Left renal cortex interstitium (tissue), 4 donors: ENCODE measurements around the gene OR2V1. TPM values are rescaled to one million over a fixed set of nuclear protein-coding genes. Genes with fewer than 3 reads are reported as not detected.
A peak's percentile ranks its signal among the peaks of the same experiment; 100 is the strongest.
"Not testable (repeated sequence)": the region's sequence is repeated elsewhere in the genome, so short reads cannot be mapped to it uniquely, and the experiment has no call there.

ENCODE experiments used
- DNase-seq, 4 donors: peaks; one replicate each; pipeline ENCODE4 v3.0.0-alpha.2; 2013; ENCODE audit warnings: low read depth in 4 of 4, low spot score in 2 of 4, missing footprints in 1 of 4
- polyA plus RNA-seq, 4 donors: library from polyadenylated mRNA; unstranded; fragments of 120-200 nt; gene quantifications; one replicate each; pipeline ENCODE4 v1.2.1, GENCODE V29; 2013; ENCODE audit not compliant: insufficient read length in 4 of 4

Gene OR2V1
- polyA plus RNA-seq, 4 donors, result 0.06 TPM; not detected in 3

DNA sequence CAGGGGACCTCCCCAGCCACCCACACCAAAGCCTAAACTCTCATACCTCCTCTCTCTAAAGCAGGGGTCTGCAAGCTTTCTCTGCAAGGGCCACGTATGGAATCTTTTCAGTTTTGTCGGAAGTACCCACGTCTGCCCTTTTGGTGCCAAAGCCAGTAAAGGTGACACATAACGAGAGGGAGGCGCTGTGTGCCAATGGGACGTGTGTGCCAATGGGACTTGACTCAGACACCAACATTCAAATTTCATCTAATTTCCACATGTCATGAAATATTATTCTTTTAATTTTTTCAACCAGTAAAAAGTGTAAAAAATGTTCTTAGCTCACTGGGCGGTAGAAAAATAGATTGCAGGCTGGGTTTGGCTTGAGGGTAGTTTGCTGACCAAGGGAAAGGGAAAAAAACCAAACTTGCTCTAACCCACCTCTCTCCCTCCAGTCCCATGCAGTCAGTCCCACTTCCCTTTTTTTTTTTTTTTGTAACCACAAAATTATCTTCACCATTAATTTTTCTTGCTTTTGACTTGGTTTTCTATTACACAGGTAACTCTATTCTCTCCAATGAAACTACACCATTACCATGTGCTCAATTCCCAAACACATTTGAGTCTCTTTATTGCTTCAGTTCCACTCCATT, 25.5 kb downstream of the OR2V1 start:
- no peak for DNase-seq

DNA sequence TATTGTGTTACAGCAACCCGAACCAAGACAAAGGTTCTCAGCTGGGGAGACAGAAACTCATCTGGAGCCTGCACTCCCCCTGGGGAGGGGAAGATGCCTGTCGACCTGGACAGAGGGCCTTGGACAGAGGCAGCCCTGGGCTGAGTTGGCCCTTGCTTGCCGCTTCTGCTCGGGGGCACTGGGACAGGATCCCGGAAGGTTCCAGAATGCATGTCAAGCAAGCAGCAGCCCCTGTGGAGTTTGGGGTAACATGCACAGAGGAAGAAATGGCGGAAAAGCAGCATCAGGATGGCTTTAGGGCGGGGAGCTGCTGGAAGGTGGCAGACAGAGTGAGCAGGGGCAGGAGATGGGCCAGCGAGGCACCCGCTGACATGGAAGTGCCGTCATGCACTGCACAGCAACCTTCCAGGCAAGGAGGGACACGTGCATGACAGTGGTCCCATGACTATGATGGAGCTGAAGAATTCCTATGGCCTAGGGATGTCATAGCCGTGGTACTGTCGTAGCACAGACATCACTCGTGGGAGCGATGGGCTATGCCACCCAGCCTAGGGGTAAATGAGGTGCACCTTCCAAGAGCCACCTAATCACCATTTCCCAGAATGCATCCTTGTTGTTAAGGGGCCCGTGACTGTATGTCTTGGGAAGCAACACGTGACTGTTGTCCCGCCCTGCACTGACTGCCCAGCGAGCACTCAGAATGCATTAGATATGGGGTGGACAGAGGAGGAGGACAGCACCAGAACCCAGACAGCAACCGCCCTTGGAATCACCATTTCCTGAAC, 26.2 kb downstream of the OR2V1 start:
- DNase-seq, result not testable (repeated sequence)

DNA sequence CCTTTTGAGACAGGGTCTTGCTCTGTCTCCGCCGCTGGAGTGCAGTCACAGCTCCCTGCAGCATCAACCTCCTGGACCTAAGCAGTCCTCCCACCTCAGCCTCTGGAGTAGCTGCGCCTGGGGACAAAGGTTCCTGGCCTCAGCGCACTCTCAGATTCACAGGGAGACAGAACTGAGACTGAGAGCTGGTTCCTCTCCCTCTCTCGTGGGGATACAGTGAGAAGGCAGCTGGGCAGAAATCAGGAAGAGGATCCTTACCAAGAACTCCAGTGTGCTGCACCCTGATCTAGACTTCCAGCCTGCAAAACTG, 26.8 kb downstream of the OR2V1 start:
- not testable (repeated sequence) for DNase-seq

DNA sequence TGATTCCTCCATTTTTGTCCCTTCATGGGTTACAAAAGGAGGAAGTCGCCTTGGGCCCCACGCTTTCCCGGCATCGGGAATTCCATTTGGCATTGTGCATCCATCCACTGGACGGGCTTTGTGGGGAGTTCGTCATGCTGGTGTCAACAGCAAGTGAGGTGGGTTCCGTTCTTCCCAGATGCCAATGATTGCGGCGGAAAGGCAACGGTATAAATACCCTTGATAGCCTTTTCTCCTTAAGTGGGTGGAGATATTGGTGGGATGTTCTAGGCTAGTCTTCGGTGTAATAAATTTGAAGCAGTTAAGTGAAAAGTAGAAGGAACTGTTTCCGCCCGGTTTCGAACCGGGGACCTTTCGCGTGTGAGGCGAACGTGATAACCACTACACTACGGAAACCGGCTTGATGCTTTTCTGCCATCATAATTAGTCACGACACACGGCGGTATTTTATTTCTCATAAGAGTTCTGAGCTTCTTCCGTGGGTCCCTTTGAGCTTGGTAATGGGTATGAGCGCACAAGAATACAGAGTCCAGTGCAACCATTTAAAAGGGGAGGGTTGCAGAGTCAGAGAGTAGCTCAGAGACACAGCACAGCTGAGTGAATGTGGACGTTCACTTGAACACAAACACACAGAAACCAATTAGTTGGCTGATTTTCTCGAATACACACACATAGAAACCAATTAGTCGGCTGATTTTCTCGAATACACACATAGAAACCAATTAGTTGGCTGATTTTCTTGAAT, 28.9 kb downstream of the OR2V1 start:
- not testable (repeated sequence) for DNase-seq

DNA sequence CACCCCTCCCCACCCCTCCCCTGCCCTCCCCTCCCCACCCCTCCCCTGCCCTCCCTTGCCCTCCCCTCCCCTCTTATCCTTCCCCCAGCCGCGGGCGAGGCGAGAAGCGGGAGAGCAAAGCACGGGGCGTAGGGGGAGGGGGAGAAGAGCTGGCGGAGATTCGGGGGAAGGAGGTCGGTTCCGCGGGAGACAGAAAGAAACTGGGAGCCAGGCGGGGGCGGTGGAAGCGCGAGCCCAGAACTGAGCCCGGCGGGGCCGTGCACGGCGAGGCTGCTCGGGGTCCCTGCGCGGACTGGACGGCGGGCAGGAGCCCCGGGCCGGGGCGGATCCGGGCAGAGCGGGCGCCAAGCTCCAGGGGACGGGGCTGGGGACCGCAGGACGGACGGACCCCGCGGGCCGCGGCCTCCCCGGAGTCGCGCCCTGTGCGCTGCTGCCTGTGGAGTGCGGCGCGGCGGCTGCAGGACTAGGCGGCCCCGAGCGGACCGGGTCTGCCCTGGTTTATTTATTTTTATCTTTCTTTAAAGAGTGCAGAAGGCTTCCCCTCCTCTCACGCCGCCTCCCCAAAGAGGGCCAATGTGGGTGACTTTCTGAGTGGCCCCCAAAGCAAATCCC, 29.8 kb downstream of the OR2V1 start:
- not testable (repeated sequence) for DNase-seq

DNA sequence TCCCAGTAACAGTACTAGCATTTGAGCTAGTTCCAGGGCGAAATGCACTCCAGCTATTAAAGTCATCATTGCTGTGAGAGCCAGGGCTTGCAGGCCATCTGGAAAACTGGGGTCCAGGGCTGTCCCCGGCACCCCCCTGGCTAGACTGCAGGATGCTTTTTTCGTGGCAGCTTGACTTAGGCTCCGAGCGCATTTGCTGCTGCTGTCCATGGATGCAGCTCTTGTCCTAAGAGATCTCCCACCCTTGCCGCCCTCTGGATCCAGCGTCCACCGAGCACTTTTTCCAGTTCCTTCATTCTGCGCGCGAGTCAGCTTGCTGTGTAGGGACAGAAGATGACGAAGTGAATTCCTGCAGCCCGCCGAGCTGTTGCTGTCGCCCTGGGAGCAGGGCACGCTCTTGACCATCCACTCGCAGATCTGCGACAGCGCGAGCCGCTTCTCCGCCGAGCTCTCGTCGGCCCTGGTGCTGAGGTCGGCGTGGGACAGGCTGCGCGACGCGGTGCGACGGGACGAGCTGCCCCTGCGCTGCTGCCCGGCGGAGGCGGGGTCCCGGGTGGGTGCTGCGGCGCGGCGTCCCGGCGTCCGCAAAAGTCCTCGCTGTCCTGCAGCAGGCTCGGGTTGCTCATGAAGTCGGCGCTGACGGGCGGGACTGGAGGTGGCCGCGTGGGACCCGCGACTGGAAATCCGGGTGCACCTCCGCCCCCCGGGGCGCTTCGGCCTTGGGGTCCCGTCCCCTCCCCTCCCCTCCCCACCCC, 30.7 kb downstream of the OR2V1 start:
- DNase-seq, result no peak

DNA sequence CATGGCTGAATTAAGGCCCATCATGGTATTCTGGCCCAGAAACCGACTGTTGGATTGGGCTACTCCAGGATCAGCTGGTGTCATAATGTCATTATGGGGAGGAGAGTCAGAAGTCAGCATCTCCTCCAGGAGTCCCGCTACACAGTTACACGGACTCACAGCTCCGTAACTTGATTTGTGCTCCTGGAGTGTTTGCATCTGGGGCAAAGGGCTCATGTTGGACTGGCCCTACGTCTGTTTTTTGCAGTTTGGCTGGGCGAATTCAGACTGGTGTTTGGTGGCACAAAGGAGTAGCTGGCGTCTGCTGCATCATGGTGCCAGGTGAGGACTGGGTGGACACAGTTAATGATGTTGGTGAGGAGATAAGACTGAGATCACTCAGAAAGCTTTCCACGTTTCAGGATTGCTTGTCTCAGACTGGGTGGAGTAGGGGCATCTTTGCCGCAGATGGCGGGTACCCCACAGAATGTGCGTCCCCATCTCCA, 31.3 kb downstream of the OR2V1 start:
- DNase-seq, result no peak

DNA sequence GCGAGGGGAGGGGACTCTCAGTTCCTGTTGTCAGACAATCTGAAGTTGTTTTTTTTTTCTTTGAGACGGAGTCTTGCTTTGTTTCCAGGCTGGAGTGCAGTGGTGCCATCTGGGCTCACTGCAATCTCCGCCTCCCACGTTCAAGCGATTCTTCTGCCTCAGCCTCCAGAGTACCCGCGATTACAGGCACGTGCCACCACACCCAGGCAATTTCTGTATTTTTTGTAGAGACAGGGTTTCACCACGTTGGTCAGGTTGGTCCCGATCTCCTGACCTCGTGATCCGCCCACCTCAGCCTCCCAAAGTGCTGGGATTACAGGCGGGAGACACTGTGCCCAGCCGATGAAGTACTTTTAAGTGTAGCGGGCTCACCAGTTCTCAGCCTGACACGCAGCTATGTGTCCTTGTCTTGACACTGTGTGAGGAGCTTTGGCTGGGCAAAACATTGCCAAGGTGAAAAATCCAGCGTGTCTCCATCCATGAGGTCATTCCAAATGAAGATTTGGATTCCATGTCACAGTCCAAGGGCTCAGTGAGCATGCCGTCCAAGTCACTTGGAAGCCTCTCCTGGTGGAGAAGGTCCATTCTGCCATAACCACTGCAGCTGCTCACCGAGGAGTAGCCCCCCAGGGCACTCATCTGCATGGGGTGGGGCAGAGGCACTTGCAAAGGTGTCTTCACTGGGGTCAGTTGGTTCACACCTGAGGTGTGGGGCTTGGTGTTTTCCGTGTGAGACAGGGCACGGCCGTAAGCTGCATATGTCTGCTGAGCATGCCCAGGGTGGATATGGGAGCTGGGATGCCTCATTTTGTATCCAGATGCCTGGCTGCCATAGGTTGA, 32.0 kb downstream of the OR2V1 start:
- DNase-seq, result no peak

DNA sequence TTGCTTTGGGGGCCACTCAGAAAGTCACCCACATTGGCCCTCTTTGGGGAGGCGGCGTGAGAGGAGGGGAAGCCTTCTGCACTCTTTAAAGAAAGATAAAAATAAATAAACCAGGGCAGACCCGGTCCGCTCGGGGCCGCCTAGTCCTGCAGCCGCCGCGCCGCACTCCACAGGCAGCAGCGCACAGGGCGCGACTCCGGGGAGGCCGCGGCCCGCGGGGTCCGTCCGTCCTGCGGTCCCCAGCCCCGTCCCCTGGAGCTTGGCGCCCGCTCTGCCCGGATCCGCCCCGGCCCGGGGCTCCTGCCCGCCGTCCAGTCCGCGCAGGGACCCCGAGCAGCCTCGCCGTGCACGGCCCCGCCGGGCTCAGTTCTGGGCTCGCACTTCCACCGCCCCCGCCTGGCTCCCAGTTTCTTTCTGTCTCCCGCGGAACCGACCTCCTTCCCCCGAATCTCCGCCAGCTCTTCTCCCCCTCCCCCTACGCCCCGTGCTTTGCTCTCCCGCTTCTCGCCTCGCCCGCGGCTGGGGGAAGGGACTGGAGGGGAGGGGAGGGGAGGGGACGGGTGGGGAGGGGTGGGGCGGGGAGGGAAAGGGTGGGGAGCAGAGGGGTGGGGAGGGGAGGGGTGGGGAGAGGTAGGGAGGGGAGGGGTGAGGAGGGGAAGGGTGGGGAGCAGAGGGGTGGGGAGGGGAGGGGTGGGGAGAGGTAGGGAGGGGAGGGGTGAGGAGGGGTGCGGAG, 33.0 kb downstream of the OR2V1 start:
- not testable (repeated sequence) for DNase-seq

DNA sequence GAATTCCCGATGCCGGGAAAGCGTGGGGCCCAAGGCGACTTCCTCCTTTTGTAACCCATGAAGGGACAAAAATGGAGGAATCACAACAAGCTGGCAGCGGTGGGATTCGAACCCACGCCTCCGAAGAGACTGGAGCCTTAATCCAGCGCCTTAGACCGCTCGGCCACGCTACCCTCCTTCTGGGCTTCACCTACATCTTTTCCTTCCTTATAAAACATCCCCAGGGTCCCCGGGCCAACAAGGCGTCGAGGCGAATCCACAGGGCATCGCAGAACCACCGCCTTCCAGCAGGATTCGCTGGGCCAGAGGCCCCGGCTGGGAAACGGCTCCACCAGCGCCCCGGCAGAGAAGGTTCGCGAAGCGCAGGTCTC, 33.6 kb downstream of the OR2V1 start:
- not testable (repeated sequence) for DNase-seq

DNA sequence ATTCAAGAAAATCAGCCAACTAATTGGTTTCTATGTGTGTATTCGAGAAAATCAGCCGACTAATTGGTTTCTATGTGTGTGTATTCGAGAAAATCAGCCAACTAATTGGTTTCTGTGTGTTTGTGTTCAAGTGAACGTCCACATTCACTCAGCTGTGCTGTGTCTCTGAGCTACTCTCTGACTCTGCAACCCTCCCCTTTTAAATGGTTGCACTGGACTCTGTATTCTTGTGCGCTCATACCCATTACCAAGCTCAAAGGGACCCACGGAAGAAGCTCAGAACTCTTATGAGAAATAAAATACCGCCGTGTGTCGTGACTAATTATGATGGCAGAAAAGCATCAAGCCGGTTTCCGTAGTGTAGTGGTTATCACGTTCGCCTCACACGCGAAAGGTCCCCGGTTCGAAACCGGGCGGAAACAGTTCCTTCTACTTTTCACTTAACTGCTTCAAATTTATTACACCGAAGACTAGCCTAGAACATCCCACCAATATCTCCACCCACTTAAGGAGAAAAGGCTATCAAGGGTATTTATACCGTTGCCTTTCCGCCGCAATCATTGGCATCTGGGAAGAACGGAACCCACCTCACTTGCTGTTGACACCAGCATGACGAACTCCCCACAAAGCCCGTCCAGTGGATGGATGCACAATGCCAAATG, 34.1 kb downstream of the OR2V1 start:
- DNase-seq, result not testable (repeated sequence)

DNA sequence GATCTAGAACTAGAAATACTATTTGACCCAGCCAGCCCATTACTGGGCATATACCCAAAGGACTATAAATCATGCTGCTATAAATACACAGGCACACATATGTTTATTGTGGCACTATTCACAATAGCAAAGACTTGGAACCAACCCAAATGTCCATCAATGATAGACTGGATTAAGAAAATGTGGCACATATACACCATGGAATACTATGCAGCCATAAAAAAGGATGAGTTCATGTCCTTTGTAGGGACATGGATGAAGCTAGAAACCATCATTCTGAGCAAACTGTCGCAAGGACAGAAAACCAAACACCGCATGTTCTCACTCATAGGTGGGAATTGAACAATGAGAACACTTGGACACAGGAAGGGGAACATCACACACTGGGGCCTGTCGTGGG, 35.8 kb downstream of the OR2V1 start:
- DNase-seq, result not testable (repeated sequence)

DNA sequence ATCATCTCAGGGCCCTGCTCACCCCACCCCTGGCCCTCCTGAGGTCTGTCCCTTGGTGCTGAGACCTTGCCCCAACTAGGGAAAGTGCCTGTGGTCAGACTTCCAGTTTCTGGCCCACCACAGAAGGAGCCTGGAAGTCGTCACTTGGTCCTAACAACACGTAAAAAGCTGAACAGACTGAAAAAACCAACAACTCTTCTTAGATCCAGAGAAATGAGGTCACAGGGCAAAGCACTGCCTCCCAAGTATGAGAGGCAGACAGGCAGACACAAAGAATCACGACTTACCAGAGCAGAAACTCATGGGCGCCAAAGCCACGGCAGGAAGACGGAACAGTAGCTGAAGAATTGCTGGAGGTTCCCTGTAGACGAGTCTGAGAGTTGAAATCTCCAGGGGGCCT, 38.5 kb downstream of the OR2V1 start:
- no peak for DNase-seq

DNA sequence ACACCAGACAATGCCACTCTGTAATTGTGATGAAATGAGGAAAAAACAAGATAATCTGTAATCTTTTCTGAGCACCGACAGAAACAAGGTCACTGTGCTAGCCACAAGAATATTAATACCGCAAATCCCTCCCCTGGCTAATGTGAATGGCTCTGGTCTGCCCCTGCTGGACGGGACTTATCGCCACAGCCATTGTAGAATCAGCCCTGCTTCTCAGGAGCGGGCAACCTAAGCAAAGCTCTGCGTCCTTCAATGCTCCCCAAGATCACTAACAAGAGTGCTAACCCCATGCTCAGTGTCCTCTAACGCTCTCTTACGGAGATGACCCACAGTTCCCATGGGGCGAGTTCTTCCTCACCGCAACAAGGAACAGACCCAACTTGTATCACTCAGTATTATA, 42.7 kb downstream of the OR2V1 start:
- no peak for DNase-seq

DNA sequence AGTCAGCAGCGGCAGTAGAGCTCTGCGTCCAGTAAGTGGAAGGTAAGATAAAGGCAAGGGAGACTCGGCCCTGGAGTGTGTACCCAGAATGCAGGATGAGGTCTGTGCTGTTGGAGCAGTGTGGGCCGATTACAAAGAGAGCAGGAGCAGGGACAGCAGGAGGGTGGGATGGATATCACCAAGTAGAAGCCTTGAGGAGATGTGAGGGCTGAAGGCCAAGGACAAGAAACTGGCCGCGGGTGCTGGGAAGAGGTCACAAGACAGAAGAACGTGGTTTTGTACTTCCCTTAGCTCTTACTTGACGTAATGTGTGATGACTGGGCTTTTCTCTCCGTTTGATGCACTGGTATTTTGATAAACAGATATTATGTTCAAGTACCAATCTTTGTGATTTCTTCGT, 43.7 kb downstream of the OR2V1 start:
- no peak for DNase-seq

DNA sequence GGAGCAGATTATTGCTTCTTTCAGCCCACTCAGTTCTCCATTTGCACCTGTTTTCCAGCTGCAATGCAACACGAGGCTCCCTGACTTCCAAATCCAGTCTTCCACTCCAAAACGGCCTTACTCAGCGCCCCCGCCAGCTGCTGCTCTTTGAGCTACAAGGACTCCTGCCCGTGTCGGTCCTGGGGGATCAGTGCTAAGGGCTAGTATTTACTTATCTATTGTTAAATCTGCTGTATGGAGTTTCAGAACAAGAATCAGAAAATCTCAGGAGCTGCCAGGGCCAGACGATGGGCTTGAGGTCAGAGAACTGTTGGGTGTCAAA, 44.1 kb downstream of the OR2V1 start:
- no peak for DNase-seq

DNA sequence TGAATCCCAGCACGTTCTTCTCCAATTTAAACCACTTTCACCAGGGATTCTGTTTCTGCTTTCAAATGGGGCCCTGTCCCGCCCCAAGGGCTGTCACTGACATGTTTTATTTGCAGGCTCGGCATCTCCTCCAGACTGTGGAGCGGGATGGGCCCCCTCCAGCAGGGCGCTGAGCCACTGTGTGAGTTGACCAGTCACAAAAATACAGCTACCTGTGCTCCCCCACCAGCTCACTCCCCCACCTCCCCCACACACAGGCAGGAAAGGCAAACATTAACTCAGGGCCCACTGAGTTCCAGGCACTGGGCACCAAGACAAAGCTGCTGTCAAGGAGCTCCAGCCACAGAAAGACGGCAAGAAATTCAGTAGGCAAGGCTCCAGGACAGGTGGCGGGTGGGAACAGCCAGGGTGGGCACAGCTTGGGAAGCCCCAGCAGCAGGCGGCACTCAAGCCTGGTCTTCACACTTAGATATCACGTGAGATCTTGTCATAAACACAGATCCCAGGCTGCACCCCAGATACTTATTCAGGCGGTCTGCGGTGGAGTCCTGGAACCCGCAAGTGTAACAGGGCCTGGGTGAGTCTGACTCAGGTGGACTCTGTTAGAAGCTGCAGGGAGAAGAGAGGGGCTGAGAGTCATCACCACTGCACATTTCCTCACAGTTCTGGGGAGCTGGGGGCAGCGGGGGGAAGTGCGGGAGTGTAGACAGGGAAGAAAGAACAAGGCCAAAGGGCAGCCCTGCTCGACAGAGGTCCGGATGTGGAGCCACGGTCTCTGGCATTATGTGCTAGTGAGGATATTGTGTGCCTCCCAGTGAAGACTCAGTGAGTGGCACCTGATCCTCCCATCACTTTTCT, 44.7 kb downstream of the OR2V1 start:
- peak in 2 of 4 donors; percentile 34 to 44 for DNase-seq
